H9 (cell line): Measurements from ENCODE around the gene MCL1. TPM values are rescaled to one million over a fixed set of nuclear protein-coding genes. Genes with fewer than 3 reads are reported as not detected.

ENCODE experiments used
- DNase-seq: peaks from one replicate; pipeline ENCODE4 v3.0.0-alpha.2; 2017
- H2AFZ ChIP-seq: one replicate; pipeline ENCODE4 v1.6.1; 2013; ENCODE audit warnings: mild to moderate bottlenecking, low read length, control low read depth, moderate library complexity
- H2AK5ac ChIP-seq: 2 replicates; pipeline ENCODE4 v1.6.1; 2013; ENCODE audit warnings: low read length, control low read depth, mixed read lengths; ENCODE audit not compliant: insufficient read length
- H2BK120ac ChIP-seq: one replicate; pipeline ENCODE4 v1.6.1; 2013; ENCODE audit warnings: low read depth, mild to moderate bottlenecking, low read length, control low read depth, inconsistent platforms; ENCODE audit not compliant: poor library complexity, severe bottlenecking
- H2BK12ac ChIP-seq: 2 replicates; pipeline ENCODE4 v1.6.1; 2013; ENCODE audit warnings: low read length, control low read depth, mixed read lengths, low read depth; ENCODE audit not compliant: insufficient read length
- H2BK15ac ChIP-seq: 2 replicates; pipeline ENCODE4 v1.6.1; 2013; ENCODE audit warnings: low read depth, low read length, control low read depth
- H2BK20ac ChIP-seq: one replicate; pipeline ENCODE4 v1.6.1; 2013; ENCODE audit warnings: low read depth, mild to moderate bottlenecking, low read length, control low read depth, inconsistent platforms; ENCODE audit not compliant: poor library complexity, severe bottlenecking
- H2BK5ac ChIP-seq: 2 replicates; pipeline ENCODE4 v1.6.1; 2013; ENCODE audit warnings: low read length, control low read depth, mixed read lengths; ENCODE audit not compliant: insufficient read length
- H3K14ac ChIP-seq: 2 replicates; pipeline ENCODE4 v1.6.1; 2013; ENCODE audit warnings: low read length, control low read depth; ENCODE audit not compliant: insufficient read depth
- H3K18ac ChIP-seq: 2 replicates; pipeline ENCODE4 v1.6.1; 2013; ENCODE audit warnings: low read depth, mild to moderate bottlenecking, mixed read lengths, low read length, control low read depth; ENCODE audit not compliant: insufficient read length
- H3K23ac ChIP-seq: 2 replicates; pipeline ENCODE4 v1.6.1; 2013; ENCODE audit warnings: low read length, control low read depth, mixed read lengths, low read depth; ENCODE audit not compliant: insufficient read length
- H3K23me2 ChIP-seq: 2 replicates; pipeline ENCODE4 v1.6.1; 2013; ENCODE audit warnings: low read depth, mild to moderate bottlenecking, mixed read lengths, low read length, control low read depth; ENCODE audit not compliant: insufficient read length, poor library complexity, severe bottlenecking
- H3K27ac ChIP-seq: 2 replicates; pipeline ENCODE4 v1.5.1; 2013; ENCODE audit warnings: low read length, control low read depth, mixed read lengths, low read depth; ENCODE audit not compliant: insufficient read length
- H3K27me3 ChIP-seq: 2 replicates; pipeline ENCODE4 v1.6.1; 2013; ENCODE audit warnings: low read length, control low read depth, inconsistent platforms; ENCODE audit not compliant: insufficient read depth
- H3K4ac ChIP-seq: 2 replicates; pipeline ENCODE4 v1.6.1; 2013; ENCODE audit warnings: low read depth, mild to moderate bottlenecking, control low read depth, inconsistent platforms, low read length, moderate library complexity
- H3K4me1 ChIP-seq: 2 replicates; pipeline ENCODE4 v1.6.1; 2013; ENCODE audit warnings: low read length, control low read depth, inconsistent platforms; ENCODE audit not compliant: insufficient read depth
- H3K4me2 ChIP-seq: 2 replicates; pipeline ENCODE4 v1.6.1; 2013; ENCODE audit warnings: low read length, control low read depth, mixed read lengths; ENCODE audit not compliant: insufficient read length, insufficient read depth
- H3K56ac ChIP-seq: 2 replicates; pipeline ENCODE4 v1.6.1; 2013; ENCODE audit warnings: low read depth, mild to moderate bottlenecking, mixed read lengths, low read length, control low read depth; ENCODE audit not compliant: insufficient read length
- H3K79me1 ChIP-seq: 2 replicates; pipeline ENCODE4 v1.6.1; 2013; ENCODE audit warnings: low read depth, mild to moderate bottlenecking, moderate library complexity, low read length, control low read depth, inconsistent platforms; ENCODE audit not compliant: insufficient read depth, poor library complexity, severe bottlenecking
- H3K79me2 ChIP-seq: 2 replicates; pipeline ENCODE4 v1.6.1; 2013; ENCODE audit warnings: low read length, control low read depth, inconsistent platforms; ENCODE audit not compliant: insufficient read depth
- H3K9ac ChIP-seq: 2 replicates; pipeline ENCODE4 v1.6.1; 2013; ENCODE audit warnings: low read length, control low read depth, mixed read lengths; ENCODE audit not compliant: insufficient read length; ENCODE audit errors: extremely low read depth
- H3K9me3 ChIP-seq: one replicate; pipeline ENCODE4 v1.6.1; 2013; ENCODE audit warnings: low read depth, low read length, inconsistent platforms; ENCODE audit not compliant: control insufficient read depth
- H3T11ph ChIP-seq: one replicate; pipeline ENCODE4 v1.6.1; 2013; ENCODE audit warnings: mild to moderate bottlenecking, low read length, control low read depth, inconsistent platforms
- H4K20me1 ChIP-seq: one replicate; pipeline ENCODE4 v1.6.1; 2013; ENCODE audit not compliant: control insufficient read depth, insufficient read length, insufficient read depth
- H4K5ac ChIP-seq: 2 replicates; pipeline ENCODE4 v1.6.1; 2013; ENCODE audit warnings: low read depth, mild to moderate bottlenecking, mixed read lengths, low read length, control low read depth; ENCODE audit not compliant: insufficient read length
- H4K8ac ChIP-seq: replicated peaks from 2 replicates; pipeline ENCODE4 v1.6.1; 2013; ENCODE audit warnings: low read length, control low read depth, mixed read lengths, low read depth; ENCODE audit not compliant: insufficient read length
- H4K91ac ChIP-seq: 2 replicates; pipeline ENCODE4 v1.6.1; 2013; ENCODE audit warnings: low read depth, mild to moderate bottlenecking, moderate library complexity, mixed read lengths, low read length, control low read depth; ENCODE audit not compliant: insufficient read length
- H3K27ac Mint-ChIP-seq, 3 experiments: 2 replicates in 2 of 3; 3 replicates in 1 of 3; pipeline ENCODE4 v1.8.0; 2020 to 2021; ENCODE audit warnings: mixed read lengths in 3 of 3, mild to moderate bottlenecking in 1 of 3, moderate library complexity in 1 of 3
- H3K27me3 Mint-ChIP-seq: 2 replicates; pipeline ENCODE4 v1.8.0; 2021; ENCODE audit warnings: low read depth, mild to moderate bottlenecking, moderate library complexity, mixed read lengths
- H3K36me3 Mint-ChIP-seq, 3 experiments: 2 replicates in 2 of 3; 3 replicates in 1 of 3; pipeline ENCODE4 v1.8.0; 2020 to 2021; ENCODE audit warnings: low read depth in 3 of 3, mixed read lengths in 3 of 3; ENCODE audit not compliant: insufficient read depth in 1 of 3
- H3K4me1 Mint-ChIP-seq, 2 experiments: 2 replicates each; pipeline ENCODE4 v1.8.0; 2020; ENCODE audit warnings: mixed read lengths in 2 of 2
- H3K4me3 Mint-ChIP-seq, 2 experiments: 2 replicates in 1 of 2; 3 replicates in 1 of 2; pipeline ENCODE4 v1.8.0; 2020 to 2021; ENCODE audit warnings: mild to moderate bottlenecking in 2 of 2, mixed read lengths in 2 of 2, moderate library complexity in 1 of 2
- H3K9me3 Mint-ChIP-seq, 2 experiments: 2 replicates in 1 of 2; 3 replicates in 1 of 2; pipeline ENCODE4 v1.8.0; 2020; ENCODE audit warnings: mild to moderate bottlenecking in 2 of 2, mixed read lengths in 2 of 2, moderate library complexity in 1 of 2
- WGBS: extraction: QIAGEN DNeasy Blood & Tissue Kit; methylation state at CpG from one replicate; pipeline ENCODE4 v1.1.7; 2013; ENCODE audit warnings: missing lambda C conversion rate, low lambda C conversion rate, mixed read lengths; ENCODE audit not compliant: insufficient read length; ENCODE audit errors: extremely low coverage; 5-methylcytosine and 5-hydroxymethylcytosine counted together
- total RNA-seq: library from RNA; stranded (reverse); gene quantifications from 2 replicates; pipeline ENCODE4 v1.2.1, GENCODE V29; 2021
- TF ChIP-seq, protein P1 (sequence below): fragments of 200-600 bp; sonication (generic); conservative IDR thresholded peaks from 3 replicates; pipeline ENCODE4 v1.8.0; 2021; ENCODE audit warnings: antibody characterized with exemption, mild to moderate bottlenecking

Gene MCL1
- total RNA-seq, 1 experiment from 2014 or later = 247 TPM

DNA sequence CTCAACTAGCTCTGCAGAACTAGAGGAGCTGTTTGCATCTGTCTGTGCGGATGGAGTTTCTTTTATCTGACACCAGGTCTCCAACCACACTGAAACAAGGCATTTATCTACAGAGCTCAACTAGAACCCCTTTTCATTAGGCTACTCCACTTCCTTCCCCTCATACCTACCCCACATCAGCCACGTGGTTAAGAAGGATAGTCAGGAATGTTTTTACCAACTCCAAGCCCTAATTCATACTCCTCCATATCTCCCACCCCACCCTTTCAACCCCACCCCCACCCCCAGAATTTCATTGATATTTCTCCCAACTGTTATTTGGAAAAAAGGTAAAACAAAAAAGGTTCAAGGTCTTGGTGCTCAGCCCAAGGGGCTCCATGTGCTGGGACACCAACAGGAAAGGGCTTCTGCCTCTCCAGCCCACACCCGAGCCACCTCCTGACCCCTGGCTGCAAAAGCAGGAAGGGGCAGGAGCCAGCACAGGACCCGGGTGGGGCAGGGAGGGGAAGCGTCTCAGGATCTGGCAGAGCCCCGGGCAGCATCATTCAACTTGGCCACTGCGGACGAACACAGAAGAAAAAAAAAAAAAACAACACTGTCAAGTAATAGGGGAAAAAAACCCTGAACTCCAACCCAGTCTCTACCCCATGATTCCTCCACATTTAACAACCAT lies 43.0 kb upstream of the MCL1 start:
- Histone ChIP-seq H3K9me3 (no peaks in the 10 kb centered on the region), H4K91ac (no peak overlapping the region), H3K23ac (no peak overlapping the region), H3K56ac (no peak overlapping the region), H3K27me3 (peaks cover 1% of the 10 kb centered on the region; the same call in 1 of the 2 replicates), H2BK15ac (no peak overlapping the region), H3K14ac (no peak overlapping the region), H3K9ac (no peak overlapping the region), H3K4me1 (no peaks in the 10 kb centered on the region), H3K79me2 (peaks cover 1% of the 10 kb centered on the region; the same call in 1 of the 2 replicates), H4K20me1 (peaks cover 3% of the 10 kb centered on the region), H3K4me2 (no peak overlapping the region), H3K23me2 (no peaks in the 10 kb centered on the region), H3K27ac (no peak overlapping the region), H4K8ac (no peak overlapping the region), H2BK120ac (no peak overlapping the region), H3K79me1 (peaks cover 5% of the 10 kb centered on the region), H3K18ac (no peak overlapping the region), H2BK5ac (no peak overlapping the region), H3T11ph (no peak overlapping the region), H3K4ac (no peak overlapping the region), H2AFZ (no peak overlapping the region), H2BK20ac (no peak overlapping the region), H4K5ac (no peak overlapping the region), H2BK12ac (no peak overlapping the region), H2AK5ac (no peak overlapping the region)
- H3K27ac Mint-ChIP-seq = peak overlapping the region; percentile 20 to 90 (median 46); a peak in 6 of 7 replicates
- H3K36me3 Mint-ChIP-seq = peaks cover 57 to 93% (median 80%) of the 10 kb centered on the region in 3 experiments
- peaks cover 12 to 18% of the 10 kb centered on the region in 2 experiments for H3K4me1 Mint-ChIP-seq
- no peak overlapping the region; a peak in 1 of 5 replicates for H3K4me3 Mint-ChIP-seq
- DNase-seq = peak; percentile 78
- no peaks in the 10 kb centered on the region for H3K27me3 Mint-ChIP-seq
- no peaks in the 10 kb centered on the region for H3K9me3 Mint-ChIP-seq
- no CpG with 5 or more reads among the region's 8 CpGs for WGBS
- TF ChIP-seq, protein P1, sequence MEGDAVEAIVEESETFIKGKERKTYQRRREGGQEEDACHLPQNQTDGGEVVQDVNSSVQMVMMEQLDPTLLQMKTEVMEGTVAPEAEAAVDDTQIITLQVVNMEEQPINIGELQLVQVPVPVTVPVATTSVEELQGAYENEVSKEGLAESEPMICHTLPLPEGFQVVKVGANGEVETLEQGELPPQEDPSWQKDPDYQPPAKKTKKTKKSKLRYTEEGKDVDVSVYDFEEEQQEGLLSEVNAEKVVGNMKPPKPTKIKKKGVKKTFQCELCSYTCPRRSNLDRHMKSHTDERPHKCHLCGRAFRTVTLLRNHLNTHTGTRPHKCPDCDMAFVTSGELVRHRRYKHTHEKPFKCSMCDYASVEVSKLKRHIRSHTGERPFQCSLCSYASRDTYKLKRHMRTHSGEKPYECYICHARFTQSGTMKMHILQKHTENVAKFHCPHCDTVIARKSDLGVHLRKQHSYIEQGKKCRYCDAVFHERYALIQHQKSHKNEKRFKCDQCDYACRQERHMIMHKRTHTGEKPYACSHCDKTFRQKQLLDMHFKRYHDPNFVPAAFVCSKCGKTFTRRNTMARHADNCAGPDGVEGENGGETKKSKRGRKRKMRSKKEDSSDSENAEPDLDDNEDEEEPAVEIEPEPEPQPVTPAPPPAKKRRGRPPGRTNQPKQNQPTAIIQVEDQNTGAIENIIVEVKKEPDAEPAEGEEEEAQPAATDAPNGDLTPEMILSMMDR = peak; percentile 43; the same call in 2 of the 3 replicates
